HEK293 (cell line): ENCODE measurements around the gene KCNJ6.
"Not testable (repeated sequence)": the region's sequence is repeated elsewhere in the genome, so short reads cannot be mapped to it uniquely, and the experiment has no call there.

ENCODE experiments used
- CTCF ChIA-PET: fragments of 350-600 bp; formaldehyde crosslinking; extraction: SDS; loops from one replicate; lab custom pipeline; 2021; ENCODE audit warnings: antibody characterized with exemption; lab: Yijun Ruan, JAX
- POLR2A ChIA-PET: fragments of 300-600 bp; formaldehyde crosslinking; extraction: SDS; loops from one replicate; lab custom pipeline; 2020; ENCODE audit warnings: antibody characterized with exemption, inconsistent platforms; lab: Yijun Ruan, JAX
- H3K27ac ChIP-seq: fragments of 200-500 bp; sonication (Bioruptor generic); 2 replicates; pipeline ENCODE4 v1.5.1; 2014; ENCODE audit warnings: low read depth, low read length, control low read depth, inconsistent platforms; ENCODE audit errors: extremely low read depth
- H3K36me3 ChIP-seq, 2 experiments: fragments of 200-500 bp in 1 of 2; sonication (Bioruptor generic) in 1 of 2; 1 replicate in 1 of 2; 2 replicates in 1 of 2; pipeline ENCODE4 v1.5.1; 2014 to 2017; ENCODE audit warnings: inconsistent platforms in 2 of 2, low read length in 2 of 2; ENCODE audit not compliant: control insufficient read depth in 2 of 2, insufficient read depth in 1 of 2
- H3K4me1 ChIP-seq: fragments of 200-500 bp; sonication (Bioruptor generic); 2 replicates; pipeline ENCODE4 v1.5.1; 2014; ENCODE audit warnings: mild to moderate bottlenecking, low read length, inconsistent platforms; ENCODE audit not compliant: control insufficient read depth, insufficient read depth
- H3K4me3 ChIP-seq: 2 replicates; pipeline ENCODE4 v1.5.1; 2011; ENCODE audit warnings: low read depth, mild to moderate bottlenecking, control low read depth, low read length, moderate library complexity
- H3K9me3 ChIP-seq: fragments of 200-500 bp; sonication (Bioruptor generic); 2 replicates; pipeline ENCODE4 v1.5.1; 2014; ENCODE audit warnings: low read depth, low read length, inconsistent platforms; ENCODE audit not compliant: control insufficient read depth, insufficient read depth
- ATF2 ChIP-seq: fragments of 450-650 bp; formaldehyde crosslinking; IDR thresholded peaks from 2 replicates; pipeline ENCODE4 v1.5.1; 2016; ENCODE audit warnings: missing biosample characterization, missing genetic modification characterization, low read depth
- INSM2 ChIP-seq: fragments of 450-650 bp; formaldehyde crosslinking; IDR thresholded peaks from 2 replicates; pipeline ENCODE4 v1.5.1; 2016; ENCODE audit warnings: missing biosample characterization, missing genetic modification characterization
- ZBTB10 ChIP-seq: fragments of 450-650 bp; formaldehyde crosslinking; IDR thresholded peaks from 2 replicates; pipeline ENCODE4 v1.5.1; 2016; ENCODE audit warnings: missing biosample characterization, missing genetic modification characterization
- ZBTB6 ChIP-seq: fragments of 450-650 bp; formaldehyde crosslinking; IDR thresholded peaks from 2 replicates; pipeline ENCODE4 v1.5.1; 2017; ENCODE audit warnings: missing biosample characterization, missing genetic modification characterization
- ZNF266 ChIP-seq: fragments of 450-650 bp; formaldehyde crosslinking; IDR thresholded peaks from 2 replicates; pipeline ENCODE4 v1.5.1; 2016; ENCODE audit warnings: missing biosample characterization, missing genetic modification characterization, low read depth
- ZNF518A ChIP-seq: fragments of 450-650 bp; formaldehyde crosslinking; conservative IDR thresholded peaks from 2 replicates; pipeline ENCODE4 v1.5.1; 2016; ENCODE audit warnings: low read depth, missing biosample characterization, missing genetic modification characterization
- ZNF600 ChIP-seq: fragments of 450-650 bp; formaldehyde crosslinking; IDR thresholded peaks from 2 replicates; pipeline ENCODE4 v1.5.1; 2016; ENCODE audit warnings: missing biosample characterization, missing genetic modification characterization

The KCNJ6 gene

GRCh38 chr21:37653201-37653600 is 263.1 kb downstream of the KCNJ6 start (continued):
- no peak for TF ChIP-seq ZNF518A (tag by site-specific recombination)
- TF ChIP-seq INSM2 = no peak
- TF ChIP-seq ZBTB10 (tag by site-specific recombination) = no peak
- TF ChIP-seq, all 188 proteins: peak for 0

- Histone ChIP-seq H3K36me3 (no peaks in the 10 kb centered on the region), H3K4me3 (no peak overlapping the region), H3K4me1 (no peaks in the 10 kb centered on the region), H3K27ac (no peak overlapping the region), H3K9me3 (no peaks in the 10 kb centered on the region)
- ChIA-PET CTCF (no interaction called here), POLR2A (no interaction called here)
- TF ChIP-seq ZBTB6 (no peak), ZNF266 (peak; percentile 47; the same call in 1 of the 2 replicates), ZNF600 (tag by site-specific recombination) (no peak)
These were observed 268.5 kb downstream of the KCNJ6 start for GRCh38 chr21:37647781-37648180.

GRCh38 chr21:37646761-37647160 is 269.5 kb downstream of the KCNJ6 start:
- H3K4me1 ChIP-seq, POLR2A ChIA-PET, H3K36me3 ChIP-seq, H3K4me3 ChIP-seq, H3K27ac ChIP-seq, H3K9me3 ChIP-seq: not testable (repeated sequence)
- TF ChIP-seq ATF2 (tag by site-specific recombination) = 0 out of 2 replicates have a peak, but pooled peaks have one; percentile 22
- CTCF ChIA-PET = interaction anchor here (0.6 to 1.2 kb wide), 2 partner anchors 189 to 859 kb away, joined by 3 to 5 read pairs; no protein-coding TSS in a partner anchor
